IPS-20b (cell line): ENCODE results near the gene ARRDC5.

Source experiments
- H3K27ac ChIP-seq: one replicate; pipeline ENCODE4 v1.5.1; 2013; ENCODE audit warnings: low read length
- H3K27me3 ChIP-seq: 2 replicates; pipeline ENCODE4 v1.6.1; 2013; ENCODE audit warnings: mild to moderate bottlenecking, low read length, inconsistent platforms; ENCODE audit not compliant: insufficient read depth
- H3K36me3 ChIP-seq: 2 replicates; pipeline ENCODE4 v1.6.1; 2013; ENCODE audit warnings: low read depth, mild to moderate bottlenecking, inconsistent platforms, low read length, moderate library complexity; ENCODE audit not compliant: insufficient read depth
- H3K4me1 ChIP-seq: 2 replicates; pipeline ENCODE4 v1.6.1; 2013; ENCODE audit warnings: mild to moderate bottlenecking, control low read depth, inconsistent platforms, low read length, moderate library complexity; ENCODE audit not compliant: insufficient read depth
- H3K4me3 ChIP-seq: 2 replicates; pipeline ENCODE4 v1.5.1; 2013; ENCODE audit warnings: mild to moderate bottlenecking, low read length, inconsistent platforms
- H3K9ac ChIP-seq: 2 replicates; pipeline ENCODE4 v1.6.1; 2013; ENCODE audit warnings: low read depth, mild to moderate bottlenecking, inconsistent platforms, low read length, moderate library complexity
- H3K9me3 ChIP-seq: 2 replicates; pipeline ENCODE4 v1.6.1; 2013; ENCODE audit warnings: mild to moderate bottlenecking, low read depth, low read length, inconsistent platforms; ENCODE audit not compliant: insufficient read depth

Gene ARRDC5

GRCh38 chr19:4923276-4923747 is 20.6 kb upstream of the ARRDC5 start:
- Histone ChIP-seq H3K4me1 (0 out of 2 replicates have a peak, but pooled peaks cover 5% of the 10 kb centered on the region), H3K9me3 (no peaks in the 10 kb centered on the region), H3K4me3 (no peak overlapping the region), H3K27me3 (no peaks in the 10 kb centered on the region), H3K9ac (no peak overlapping the region), H3K36me3 (peaks cover 38% of the 10 kb centered on the region), H3K27ac (no peak overlapping the region)

- H3K4me3 ChIP-seq: no peak overlapping the region
- no peak overlapping the region for H3K27ac ChIP-seq
- H3K27me3 ChIP-seq: no peaks in the 10 kb centered on the region
- H3K9me3 ChIP-seq: no peaks in the 10 kb centered on the region
- no peak overlapping the region for H3K9ac ChIP-seq
- peaks cover 40% of the 10 kb centered on the region for H3K36me3 ChIP-seq
- 0 out of 2 replicates have a peak, but pooled peaks cover 3% of the 10 kb centered on the region for H3K4me1 ChIP-seq
Observed at GRCh38 chr19:4922530-4923275, 20.0 kb upstream of the ARRDC5 start.

GRCh38 chr19:4916292-4917082 is 13.8 kb upstream of the ARRDC5 start:
- Histone ChIP-seq H3K4me3 (no peak overlapping the region), H3K27ac (no peak overlapping the region), H3K9me3 (no peaks in the 10 kb centered on the region), H3K36me3 (peaks cover 76% of the 10 kb centered on the region), H3K27me3 (no peaks in the 10 kb centered on the region), H3K4me1 (0 out of 2 replicates have a peak, but pooled peaks cover 2% of the 10 kb centered on the region), H3K9ac (no peak overlapping the region)

GRCh38 chr19:4914736-4915501 is 12.2 kb upstream of the ARRDC5 start:
- Histone ChIP-seq H3K4me1 (peaks cover 9% of the 10 kb centered on the region), H3K27me3 (no peaks in the 10 kb centered on the region), H3K9ac (no peak overlapping the region), H3K36me3 (peaks cover 75% of the 10 kb centered on the region), H3K4me3 (no peak overlapping the region), H3K9me3 (no peaks in the 10 kb centered on the region), H3K27ac (no peak overlapping the region)

GRCh38 chr19:4913996-4914735 is 11.5 kb upstream of the ARRDC5 start:
- Histone ChIP-seq H3K4me1 (peaks cover 9% of the 10 kb centered on the region), H3K27me3 (no peaks in the 10 kb centered on the region; the same call in 1 of the 2 replicates), H3K9me3 (no peaks in the 10 kb centered on the region), H3K36me3 (peaks cover 75% of the 10 kb centered on the region), H3K4me3 (no peak overlapping the region), H3K9ac (no peak overlapping the region), H3K27ac (no peak overlapping the region)

GRCh38 chr19:4911786-4912672 is 9.3 kb upstream of the ARRDC5 start:
- Histone ChIP-seq H3K9ac (peak overlapping the region; percentile 69; the same call in 1 of the 2 replicates), H3K9me3 (no peaks in the 10 kb centered on the region), H3K36me3 (peaks cover 63% of the 10 kb centered on the region), H3K4me3 (peak overlapping the region; percentile 93; the same call in 1 of the 2 replicates), H3K27me3 (peaks cover 12% of the 10 kb centered on the region; the same call in 1 of the 2 replicates), H3K4me1 (peaks cover 16% of the 10 kb centered on the region), H3K27ac (no peak overlapping the region)

GRCh38 chr19:4911314-4911713 is 8.6 kb upstream of the ARRDC5 start:
- Histone ChIP-seq H3K9ac (peak overlapping the region; percentile 69; the same call in 1 of the 2 replicates), H3K27me3 (peaks cover 12% of the 10 kb centered on the region; the same call in 1 of the 2 replicates), H3K36me3 (peaks cover 59% of the 10 kb centered on the region), H3K4me1 (peaks cover 16% of the 10 kb centered on the region), H3K27ac (no peak overlapping the region), H3K9me3 (no peaks in the 10 kb centered on the region), H3K4me3 (peak overlapping the region; percentile 93)

GRCh38 chr19:4910594-4911281 is 8.0 kb upstream of the ARRDC5 start:
- no peak overlapping the region for H3K27ac ChIP-seq

GRCh38 chr19:4909897-4910593 is 7.3 kb upstream of the ARRDC5 start:
- Histone ChIP-seq H3K9ac (peak overlapping the region; percentile 69), H3K4me1 (peaks cover 16% of the 10 kb centered on the region), H3K27me3 (peaks cover 12% of the 10 kb centered on the region; the same call in 1 of the 2 replicates), H3K36me3 (peaks cover 46% of the 10 kb centered on the region), H3K4me3 (peak overlapping the region; percentile 93), H3K9me3 (no peaks in the 10 kb centered on the region), H3K27ac (no peak overlapping the region)

More at GRCh38 chr19:4910594-4911281, 8.0 kb upstream of the ARRDC5 start:
- Histone ChIP-seq H3K36me3 (peaks cover 53% of the 10 kb centered on the region), H3K4me3 (peak overlapping the region; percentile 93), H3K9me3 (no peaks in the 10 kb centered on the region), H3K27me3 (peaks cover 12% of the 10 kb centered on the region; the same call in 1 of the 2 replicates), H3K4me1 (peaks cover 16% of the 10 kb centered on the region), H3K9ac (peak overlapping the region; percentile 69)
